AML-193 (cell line): ENCODE measurements around the gene SIVA1.

ENCODE experiments used
- DNase-seq, 2 experiments: peaks; one replicate each; lab custom pipeline; 2025; lab: John Stamatoyannopoulos, UW

SIVA1 gene

DNA sequence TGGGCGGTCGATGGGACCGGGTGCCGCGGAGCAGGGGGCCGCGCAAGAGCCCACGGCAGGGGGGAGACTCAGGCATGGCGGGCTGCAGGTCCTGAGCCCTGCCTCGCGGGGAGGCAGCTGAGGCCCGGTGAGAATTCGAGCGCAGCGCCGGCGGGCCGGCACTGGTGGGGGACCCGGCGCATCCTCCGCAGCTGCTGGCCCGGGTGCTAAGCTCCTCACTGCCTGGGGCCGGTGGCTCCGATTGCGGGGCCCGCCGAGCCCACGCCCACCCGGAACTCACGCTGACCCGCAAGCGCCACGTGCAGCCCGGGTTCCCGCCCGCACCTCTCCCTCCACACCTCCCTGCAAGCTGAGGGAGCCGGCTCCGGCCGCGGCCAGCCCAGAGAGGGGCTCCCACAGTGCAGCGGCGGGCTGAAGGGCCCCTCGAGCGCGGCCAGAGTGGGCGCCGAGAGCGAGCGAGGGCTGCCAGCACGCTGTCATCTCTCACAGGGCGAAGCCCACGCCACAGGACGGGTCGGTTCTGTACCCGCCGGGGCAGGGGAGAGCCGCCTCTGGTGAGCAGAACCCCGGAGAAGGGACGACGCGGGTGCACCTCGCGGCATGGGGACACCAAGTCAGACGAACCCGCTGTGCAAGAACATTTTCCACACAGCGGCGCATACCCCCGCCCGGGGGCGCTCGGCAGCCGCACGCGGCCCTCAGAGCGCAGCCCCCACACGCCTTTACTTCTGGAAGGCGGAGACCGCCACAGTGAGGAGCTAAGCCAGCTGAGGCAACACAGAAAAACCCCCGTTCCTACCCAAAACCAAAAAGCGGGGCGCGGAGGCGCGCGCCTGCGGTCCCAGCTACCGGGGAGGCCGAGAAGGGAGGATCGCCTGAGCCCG is 1.2 kb upstream of the SIVA1 start:
- DNase-seq: peak; percentile 40 to 54

DNA sequence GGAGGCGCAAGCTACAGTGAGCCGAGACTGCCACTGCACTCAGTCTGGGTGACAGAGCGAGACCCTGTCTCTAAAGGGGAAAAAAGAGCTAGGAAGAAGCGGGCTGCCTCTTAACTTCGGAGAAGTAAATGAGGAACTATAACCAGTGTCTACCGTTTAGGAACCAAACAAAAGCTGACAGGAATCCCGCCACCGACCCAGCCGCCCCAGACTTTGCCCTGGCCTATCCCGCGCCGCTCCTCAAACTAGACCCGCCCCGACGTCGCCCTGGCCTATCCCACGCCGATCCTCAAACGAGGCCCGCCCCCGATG is 568 bp upstream of the SIVA1 start:
- DNase-seq: peak in 1 of 2 experiments; percentile 100

- DNase-seq: no peak
Observed at GRCh38 chr14:104753528-104754212, 723 bp downstream of the SIVA1 start.

DNA sequence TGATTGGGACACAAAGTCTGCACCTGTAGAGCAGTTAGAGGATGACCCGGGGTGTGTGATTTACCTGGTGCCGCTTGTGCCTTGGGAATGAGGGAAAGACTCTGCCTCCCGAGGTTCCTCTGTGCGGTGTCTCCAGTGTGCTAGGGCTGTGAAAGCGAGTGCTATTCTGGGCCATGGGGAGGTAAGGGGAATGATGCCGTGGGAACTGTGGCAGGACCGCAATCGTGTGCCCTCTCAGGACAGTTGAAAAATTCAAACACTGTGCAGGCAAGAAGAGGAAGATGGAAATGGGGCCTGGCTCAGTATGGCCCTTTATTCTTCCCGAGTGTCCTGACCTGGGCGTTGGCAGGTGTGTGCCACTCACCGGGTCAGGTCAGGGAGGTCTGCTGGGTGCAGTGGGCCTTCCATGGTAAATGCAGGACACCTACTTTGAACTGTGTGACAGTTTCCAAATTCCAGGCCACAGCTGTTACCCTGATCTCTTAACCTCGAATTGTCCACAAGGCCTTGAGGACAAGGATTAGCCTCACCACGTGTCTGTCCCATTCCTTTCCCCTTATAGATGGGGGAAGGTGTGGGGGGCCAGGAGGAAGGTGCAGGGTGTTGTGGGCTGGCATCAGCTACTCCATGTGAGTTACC is 1.4 kb downstream of the SIVA1 start:
- no peak for DNase-seq

- no peak for DNase-seq
Observed at GRCh38 chr14:104755621-104756020, 2.7 kb downstream of the SIVA1 start.

GRCh38 chr14:104756477-104757237 is 3.7 kb downstream of the SIVA1 start:
- no peak for DNase-seq

DNA sequence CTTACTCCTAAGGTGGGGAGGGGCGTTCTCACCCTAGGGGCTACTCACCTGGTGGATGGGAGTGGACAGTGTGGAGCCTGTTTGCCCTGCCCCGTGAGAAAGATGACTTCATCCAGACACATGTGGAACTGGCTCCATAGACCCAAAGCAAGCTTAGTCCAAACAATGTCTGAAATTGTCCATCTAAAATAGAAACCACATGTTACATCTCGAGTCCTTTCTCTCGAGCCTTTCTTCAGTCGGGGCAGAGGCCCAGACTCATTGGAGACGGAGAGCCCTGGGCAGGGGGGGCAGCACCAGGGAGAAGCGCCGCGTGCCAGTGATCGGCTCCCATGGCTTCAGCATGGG is 4.3 kb downstream of the SIVA1 start:
- no peak for DNase-seq

- no peak for DNase-seq
Observed at GRCh38 chr14:104757681-104758392, 4.9 kb downstream of the SIVA1 start.

GRCh38 chr14:104758981-104759969 is 6.3 kb downstream of the SIVA1 start:
- DNase-seq: no peak

- DNase-seq: no peak
Observed at GRCh38 chr14:104765517-104765916, 12.6 kb downstream of the SIVA1 start.

DNA sequence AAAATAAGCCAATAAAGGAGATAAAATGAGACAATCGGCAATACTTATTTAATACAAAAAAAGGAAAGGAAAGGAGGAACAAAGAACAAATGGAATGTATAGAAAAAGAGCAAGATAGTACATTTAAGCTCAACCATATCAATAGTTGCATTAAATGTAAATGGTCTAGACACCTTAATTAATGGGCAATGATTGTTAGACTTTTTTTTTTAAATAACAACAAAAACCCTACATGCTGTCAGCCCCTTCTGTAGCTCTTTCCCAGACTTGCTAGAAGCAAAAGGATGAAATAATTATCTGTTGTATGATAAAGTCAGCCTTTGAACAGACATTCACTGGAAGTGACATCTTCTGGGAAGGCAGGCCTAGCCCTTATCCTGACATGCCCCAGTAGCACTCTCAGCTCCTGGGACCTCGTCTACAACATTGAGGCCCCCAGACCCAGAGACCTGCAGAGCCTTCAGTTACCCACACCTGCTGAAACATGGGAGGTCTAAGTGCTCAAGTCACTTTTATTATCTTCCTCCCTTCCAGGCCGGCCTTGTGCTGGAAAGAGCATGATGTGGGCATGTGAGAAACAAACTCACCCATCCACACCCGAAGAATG is 13.4 kb downstream of the SIVA1 start:
- DNase-seq: no peak

DNA sequence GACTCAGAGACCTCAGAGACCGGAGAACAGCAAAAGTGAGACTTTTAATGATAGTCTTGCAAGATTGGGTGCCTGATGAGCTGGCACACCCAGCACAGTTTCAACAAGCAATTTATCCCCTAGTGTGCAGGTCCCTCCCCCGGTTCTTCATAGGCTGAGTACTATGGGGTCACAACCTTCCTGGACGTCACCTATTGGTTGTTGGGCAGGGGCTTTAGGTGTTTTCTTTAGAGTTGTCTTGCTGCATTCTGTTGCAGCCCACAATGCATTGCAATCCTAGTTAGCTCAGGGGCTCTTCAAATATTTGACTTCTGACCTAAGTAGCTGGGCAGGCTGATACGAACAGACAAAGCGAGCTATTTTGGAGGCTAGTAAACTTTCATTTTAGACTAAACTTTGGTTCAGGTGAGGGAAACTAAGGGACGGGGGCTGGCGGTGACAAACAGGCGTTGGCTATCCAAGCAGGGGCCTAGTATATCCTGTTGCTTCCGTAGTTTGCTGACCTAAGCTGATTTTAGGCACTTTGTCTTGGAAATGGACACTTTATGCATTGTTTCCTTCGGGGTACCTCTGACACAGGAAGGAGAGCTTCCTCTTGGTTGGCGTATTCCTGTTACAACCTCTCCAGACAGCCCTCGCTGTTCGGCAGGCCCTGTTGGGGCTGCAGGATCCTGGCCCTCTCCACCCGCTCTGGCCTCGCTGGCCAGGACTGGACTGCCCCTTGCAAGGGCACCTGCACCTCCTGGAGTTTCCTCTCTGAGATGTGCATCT is 14.1 kb downstream of the SIVA1 start:
- no peak for DNase-seq

DNA sequence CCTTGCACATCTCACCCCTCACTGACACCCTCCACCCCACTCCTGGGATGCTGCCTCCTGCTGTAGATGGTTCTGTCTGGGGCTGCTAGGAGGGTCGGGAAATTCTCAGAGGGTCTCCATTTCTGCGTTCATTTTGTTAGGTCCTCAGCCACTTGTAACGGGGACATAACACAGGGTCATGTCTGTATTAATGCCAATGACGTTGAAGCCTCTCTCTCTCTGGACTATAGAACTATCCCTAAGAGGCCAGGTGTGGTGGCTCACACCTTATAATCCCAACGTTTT is 14.6 kb downstream of the SIVA1 start:
- no peak for DNase-seq

GRCh38 chr14:104768437-104769323 is 15.7 kb downstream of the SIVA1 start:
- DNase-seq: peak; percentile 53 to 64

DNA sequence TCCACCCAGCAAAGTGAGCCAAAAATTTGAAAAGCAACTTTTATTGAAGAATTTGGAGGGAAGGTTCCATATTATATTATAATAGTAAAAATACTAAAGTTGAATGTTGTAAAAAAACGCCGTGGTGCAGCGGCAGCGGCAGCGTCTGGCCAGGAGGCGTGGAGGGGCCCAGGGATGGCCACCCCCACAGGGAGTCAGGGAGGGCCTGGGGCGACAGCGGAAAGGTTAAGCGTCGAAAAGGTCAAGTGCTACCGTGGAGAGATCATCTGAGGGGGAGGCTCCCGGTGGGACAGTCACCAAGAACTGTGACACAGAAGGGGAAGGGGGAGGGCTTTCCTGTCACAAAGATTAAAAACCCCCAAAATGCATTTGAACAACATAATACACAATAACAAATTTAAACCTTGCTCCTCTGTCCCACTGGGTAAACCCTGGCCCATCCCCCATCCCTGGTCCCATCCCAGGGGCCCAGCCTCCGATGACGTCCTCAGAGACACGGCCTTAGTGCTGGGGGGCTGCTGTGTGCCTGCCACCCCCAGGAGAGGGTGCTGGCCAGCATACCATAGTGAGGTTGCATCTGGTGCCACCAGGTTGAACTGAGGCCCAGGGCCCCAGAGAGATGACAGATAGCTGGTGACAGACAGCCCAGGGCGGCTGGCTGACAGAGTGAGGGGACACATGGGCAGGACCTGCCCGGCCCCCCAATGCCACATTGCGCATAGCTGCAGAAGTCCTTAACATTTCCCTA is 16.6 kb downstream of the SIVA1 start:
- no peak for DNase-seq

- DNase-seq: no peak
Observed at GRCh38 chr14:104770072-104770579, 17.2 kb downstream of the SIVA1 start.

GRCh38 chr14:104770851-104771272 is 17.9 kb downstream of the SIVA1 start:
- no peak for DNase-seq

GRCh38 chr14:104771374-104771773 is 18.4 kb downstream of the SIVA1 start:
- DNase-seq: no peak
